ENCODE results near the gene NMRAL1. TPM values are rescaled to one million over a fixed set of nuclear protein-coding genes. Genes with fewer than 3 reads are reported as not detected.

The NMRAL1 gene
- total and polyA plus RNA-seq, 7 donors: 2.5 to 5.5 (median 4.1) TPM

DNA sequence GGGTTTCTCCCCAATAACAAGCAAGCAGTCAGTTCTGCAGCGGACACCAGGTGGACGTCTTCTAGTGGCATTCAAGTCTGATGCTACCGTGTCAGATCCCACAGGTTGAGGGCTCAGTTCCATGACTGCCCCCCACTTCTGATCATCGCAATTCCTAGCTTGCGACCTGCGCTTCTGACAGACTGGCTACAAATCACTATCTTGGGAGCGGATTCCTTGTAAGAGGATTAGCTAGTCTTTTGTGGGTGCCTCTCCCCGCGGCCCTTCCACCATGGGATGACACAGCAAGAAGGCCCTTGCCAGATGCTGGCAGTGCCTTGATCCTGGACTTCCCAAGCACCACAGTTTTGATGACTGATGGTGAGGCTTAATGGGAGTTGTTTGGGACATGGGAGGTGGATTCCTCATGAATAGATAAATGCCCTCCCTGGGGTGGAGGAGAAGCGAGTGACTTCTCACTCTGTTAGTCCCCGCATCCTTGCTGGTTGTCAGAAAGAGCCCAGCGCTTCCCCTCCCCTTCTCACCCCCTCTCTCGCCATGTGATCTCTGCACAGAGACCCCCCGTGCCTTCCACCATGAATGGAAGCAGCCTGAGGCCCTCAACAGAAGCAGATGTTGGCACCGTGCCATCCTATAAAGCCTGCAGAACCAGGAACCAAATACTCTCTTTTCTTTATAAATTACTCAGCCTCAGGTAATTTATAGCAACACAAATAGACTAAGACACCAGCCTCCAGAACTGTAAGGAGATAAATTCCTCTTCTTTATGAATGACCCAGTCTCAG is 45.0 kb upstream of the NMRAL1 start:
- TF ChIP-seq, protein P1, sequence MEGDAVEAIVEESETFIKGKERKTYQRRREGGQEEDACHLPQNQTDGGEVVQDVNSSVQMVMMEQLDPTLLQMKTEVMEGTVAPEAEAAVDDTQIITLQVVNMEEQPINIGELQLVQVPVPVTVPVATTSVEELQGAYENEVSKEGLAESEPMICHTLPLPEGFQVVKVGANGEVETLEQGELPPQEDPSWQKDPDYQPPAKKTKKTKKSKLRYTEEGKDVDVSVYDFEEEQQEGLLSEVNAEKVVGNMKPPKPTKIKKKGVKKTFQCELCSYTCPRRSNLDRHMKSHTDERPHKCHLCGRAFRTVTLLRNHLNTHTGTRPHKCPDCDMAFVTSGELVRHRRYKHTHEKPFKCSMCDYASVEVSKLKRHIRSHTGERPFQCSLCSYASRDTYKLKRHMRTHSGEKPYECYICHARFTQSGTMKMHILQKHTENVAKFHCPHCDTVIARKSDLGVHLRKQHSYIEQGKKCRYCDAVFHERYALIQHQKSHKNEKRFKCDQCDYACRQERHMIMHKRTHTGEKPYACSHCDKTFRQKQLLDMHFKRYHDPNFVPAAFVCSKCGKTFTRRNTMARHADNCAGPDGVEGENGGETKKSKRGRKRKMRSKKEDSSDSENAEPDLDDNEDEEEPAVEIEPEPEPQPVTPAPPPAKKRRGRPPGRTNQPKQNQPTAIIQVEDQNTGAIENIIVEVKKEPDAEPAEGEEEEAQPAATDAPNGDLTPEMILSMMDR (IDR thresholded peaks at IDR 0.05): no peak
- Histone ChIP-seq H3K9me3 (no peaks in the 10 kb centered on the region), H3K27me3 (ENCODE audit: insufficient read depth in 3 of 3, low read length in 2 of 3) (no peaks in the 10 kb centered on the region), H3K4me3 (no peak overlapping the region), H3K4me1 (peaks cover 35% of the 10 kb centered on the region), H3K36me3 (ENCODE audit: insufficient read depth in 1 of 2, low read depth in 1 of 2) (no peaks in the 10 kb centered on the region), H3K27ac (no peak overlapping the region)
- intact Hi-C loops (cut with DNase I): loop anchor here in 1 of 2 donors (10.0 kb wide), 1 partner anchor 435 kb away; the partner anchor contains the start of gene SEC14L5
- no peak for DNase-seq
- no peak for ATAC-seq
- 84 to 87% (median 86%) methylated on average over 15 of the region's 15 CpGs for WGBS, 3 donors

DNA sequence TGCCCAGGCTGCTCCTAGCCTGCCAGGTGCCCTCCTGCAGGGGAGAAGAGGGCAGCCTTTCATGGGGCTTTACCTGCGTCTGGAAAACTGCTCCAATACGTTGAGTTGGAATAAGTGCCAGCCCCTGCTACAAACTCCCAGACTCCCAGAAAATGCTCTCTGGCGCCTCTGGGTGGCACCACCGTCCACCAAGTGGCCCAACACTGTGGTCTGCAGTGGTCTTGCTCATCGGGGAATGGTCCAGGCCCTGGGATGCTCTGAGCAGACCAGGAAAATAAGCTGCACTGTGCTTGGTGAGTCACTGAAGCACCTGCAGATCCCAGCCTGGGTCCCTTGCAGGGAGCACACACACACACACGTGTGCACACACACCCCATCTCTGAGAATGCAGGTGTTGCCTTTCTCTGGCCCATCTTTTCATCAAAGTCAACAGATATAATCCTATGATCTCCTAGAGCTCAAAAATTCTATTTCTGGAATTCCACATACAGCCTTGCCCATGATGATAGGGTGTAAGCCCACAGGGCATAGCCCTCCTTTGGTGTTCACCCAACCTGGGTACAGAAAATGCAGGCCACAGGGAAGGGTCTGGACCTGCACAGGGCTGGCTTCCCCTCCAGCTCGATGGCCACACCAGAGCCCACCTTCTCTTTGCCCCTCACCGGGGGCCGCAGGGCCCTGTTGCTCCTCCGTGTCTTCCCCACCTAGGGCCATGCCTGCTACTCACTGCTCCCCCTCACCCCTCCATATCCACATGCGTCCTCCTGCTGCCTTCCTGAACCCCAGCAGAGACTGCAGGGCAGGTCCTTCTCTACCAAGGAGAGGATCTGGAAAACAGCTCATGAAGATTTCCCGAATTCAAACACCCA is 43.6 kb upstream of the NMRAL1 start:
- H3K36me3 ChIP-seq (ENCODE audit: insufficient read depth in 1 of 2, low read depth in 1 of 2): peaks cover 0 to 11% of the 10 kb centered on the region in 2 donors
- H3K9me3 ChIP-seq: no peaks in the 10 kb centered on the region
- no peaks in the 10 kb centered on the region for H3K27me3 ChIP-seq (ENCODE audit: insufficient read depth in 3 of 3, low read length in 2 of 3)
- TF ChIP-seq, protein P1 (IDR thresholded peaks at IDR 0.05): peak; percentile 49
- ATAC-seq: peak; percentile 34 to 62 (median 52)
- H3K4me1 ChIP-seq: peaks cover 25% of the 10 kb centered on the region
- WGBS, 3 donors: 58 to 70% (median 68%) methylated on average over 12 of the region's 12 CpGs
- no peak overlapping the region for H3K27ac ChIP-seq
- intact Hi-C loops (cut with DNase I): loop anchor here in 1 of 2 donors (10.0 kb wide), 1 partner anchor 437 kb away; the partner anchor contains the start of gene SEC14L5
- H3K4me3 ChIP-seq: no peak overlapping the region
- DNase-seq: no peak

DNA sequence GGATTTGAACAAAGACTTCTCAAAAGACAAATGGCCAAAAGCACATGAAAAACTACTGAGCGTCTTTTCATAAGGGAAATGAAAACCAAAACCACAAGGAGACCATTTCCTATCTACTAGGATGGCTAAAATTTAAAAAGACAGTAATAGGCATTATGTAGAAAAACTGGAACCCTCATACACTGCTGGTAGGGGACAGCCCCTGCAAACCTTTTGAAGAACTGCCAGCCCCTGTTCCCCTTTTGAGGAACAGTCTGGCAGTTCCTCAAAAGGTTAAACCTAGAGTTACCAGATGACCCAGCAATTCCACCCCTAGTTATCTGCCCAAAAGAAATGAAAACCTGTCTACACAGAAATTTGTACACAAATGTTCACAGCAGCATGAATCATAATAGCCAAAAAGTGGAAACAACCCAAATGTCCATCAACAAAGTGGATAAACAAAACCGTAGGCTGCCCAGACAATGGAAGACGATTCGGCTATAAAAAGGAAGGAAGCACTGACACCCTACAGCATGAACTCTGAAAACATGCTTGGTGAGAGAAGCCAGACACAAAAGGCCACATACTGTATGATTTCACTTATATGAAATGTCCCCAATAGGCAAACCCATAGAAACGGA is 41.3 kb upstream of the NMRAL1 start:
- Histone ChIP-seq H3K4me3 (no peak overlapping the region), H3K9me3 (no peaks in the 10 kb centered on the region), H3K4me1 (peaks cover 4% of the 10 kb centered on the region), H3K27ac (peak overlapping the region; percentile 33), H3K36me3 (ENCODE audit: insufficient read depth in 1 of 2, low read depth in 1 of 2) (peaks cover 3 to 34% of the 10 kb centered on the region in 2 donors), H3K27me3 (ENCODE audit: insufficient read depth in 3 of 3, low read length in 2 of 3) (no peaks in the 10 kb centered on the region)
- DNase-seq: no peak
- 46 to 61% (median 55%) methylated on average over 5 of the region's 5 CpGs for WGBS, 3 donors
- intact Hi-C loops (cut with DNase I): loop anchor here (2.0 to 10.0 kb wide), 2 partner anchors 33 to 439 kb away; partner anchors contain the start of gene SEC14L5 (in 1 of the 2)
- TF ChIP-seq, protein P1 (IDR thresholded peaks at IDR 0.05): no peak
- no peak for ATAC-seq

DNA sequence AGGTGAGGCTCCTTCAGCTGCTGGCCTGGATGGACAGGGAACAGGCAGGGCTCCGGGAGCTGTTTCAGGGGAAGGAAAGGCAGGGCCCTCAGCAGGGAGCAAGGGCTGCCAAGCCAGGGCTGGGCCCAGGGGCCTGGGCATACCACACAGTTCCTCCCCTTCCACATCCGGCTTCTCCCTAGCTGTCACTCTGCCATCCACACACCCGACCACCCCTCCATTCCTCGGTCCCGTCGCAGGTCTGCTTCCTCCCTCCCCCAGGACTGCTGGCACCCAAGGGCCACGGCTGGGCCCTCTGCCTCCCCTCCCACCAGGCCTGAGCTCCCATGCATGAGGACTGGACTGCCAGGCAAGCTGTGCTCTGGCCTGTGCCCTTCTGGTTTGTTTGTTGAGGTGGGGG is 40.2 kb upstream of the NMRAL1 start:
- DNase-seq (no peak), ATAC-seq (no peak)
- peak overlapping the region; percentile 50 for H3K27ac ChIP-seq
- H3K4me3 ChIP-seq: no peak overlapping the region
- no peaks in the 10 kb centered on the region for H3K27me3 ChIP-seq (ENCODE audit: insufficient read depth in 3 of 3, low read length in 2 of 3)
- H3K36me3 ChIP-seq (ENCODE audit: insufficient read depth in 1 of 2, low read depth in 1 of 2): peaks cover 3 to 45% of the 10 kb centered on the region in 2 donors
- H3K9me3 ChIP-seq: no peaks in the 10 kb centered on the region
- TF ChIP-seq, protein P1 (IDR thresholded peaks at IDR 0.05): no peak
- 57 to 71% (median 67%) methylated on average over 7 of the region's 7 CpGs for WGBS, 3 donors
- intact Hi-C loops (cut with DNase I): loop anchor here (2.0 to 10.0 kb wide), 2 partner anchors 34 to 440 kb away; partner anchors contain the start of gene SEC14L5 (in 1 of the 2)
- H3K4me1 ChIP-seq: peaks cover 4% of the 10 kb centered on the region

Measured in psoas muscle (tissue), 8 donors.